Muscle layer of colon (tissue), 2 donors: ENCODE data around the gene SCAMP1.

Experiments used
- H3K27ac ChIP-seq: one replicate; pipeline ENCODE4 v1.7.0; 2013; ENCODE audit warnings: low read depth, mild to moderate bottlenecking, low read length, moderate library complexity
- H3K27me3 ChIP-seq, 2 donors: one replicate each; pipeline ENCODE4 v1.7.0; 2013; ENCODE audit warnings: low read length in 2 of 2, mild to moderate bottlenecking in 2 of 2; ENCODE audit not compliant: insufficient read depth in 2 of 2, control insufficient read depth in 1 of 2
- H3K36me3 ChIP-seq: one replicate; pipeline ENCODE4 v1.7.0; 2013; ENCODE audit warnings: mild to moderate bottlenecking, low read length; ENCODE audit not compliant: insufficient read depth
- H3K4me1 ChIP-seq: one replicate; pipeline ENCODE4 v1.7.0; 2013; ENCODE audit warnings: mild to moderate bottlenecking, low read length; ENCODE audit not compliant: insufficient read depth
- H3K4me3 ChIP-seq, 2 donors: one replicate each; pipeline ENCODE4 v1.7.0; 2013; ENCODE audit warnings: low read length in 2 of 2, low read depth in 1 of 2, mild to moderate bottlenecking in 1 of 2, moderate library complexity in 1 of 2
- H3K9ac ChIP-seq: one replicate; pipeline ENCODE4 v1.7.0; 2013; ENCODE audit warnings: low read length
- H3K9me3 ChIP-seq: one replicate; pipeline ENCODE4 v1.7.0; 2013; ENCODE audit warnings: mild to moderate bottlenecking, low read length
- donor health status: abdominal sarcoma.
- donor health status: Adenocarcinoma of cecum.

SCAMP1 gene

GRCh38 chr5:78404682-78405293 lies 44.4 kb downstream of the SCAMP1 start:
- Histone ChIP-seq H3K9me3 (no peaks in the 10 kb centered on the region), H3K36me3 (no peaks in the 10 kb centered on the region), H3K9ac (no peak overlapping the region), H3K27ac (no peak overlapping the region), H3K27me3 (no peaks in the 10 kb centered on the region), H3K4me3 (no peak overlapping the region), H3K4me1 (peaks cover 15% of the 10 kb centered on the region)

- H3K4me1 ChIP-seq: peaks cover 15% of the 10 kb centered on the region
- H3K36me3 ChIP-seq: no peaks in the 10 kb centered on the region
- no peak overlapping the region for H3K9ac ChIP-seq
- H3K27me3 ChIP-seq: no peaks in the 10 kb centered on the region
- no peak overlapping the region for H3K4me3 ChIP-seq
- no peak overlapping the region for H3K27ac ChIP-seq
- no peaks in the 10 kb centered on the region for H3K9me3 ChIP-seq
Observed at GRCh38 chr5:78405829-78406750, 45.7 kb downstream of the SCAMP1 start.

- H3K9ac ChIP-seq: no peak overlapping the region
- no peak overlapping the region for H3K27ac ChIP-seq
- H3K4me1 ChIP-seq: peaks cover 15% of the 10 kb centered on the region
- H3K4me3 ChIP-seq: no peak overlapping the region
- H3K9me3 ChIP-seq: no peaks in the 10 kb centered on the region
- no peaks in the 10 kb centered on the region for H3K36me3 ChIP-seq
- H3K27me3 ChIP-seq: no peaks in the 10 kb centered on the region
Observed at GRCh38 chr5:78407458-78407857, 47.0 kb downstream of the SCAMP1 start.

GRCh38 chr5:78411586-78411985 lies 51.2 kb downstream of the SCAMP1 start:
- Histone ChIP-seq H3K27me3 (no peaks in the 10 kb centered on the region), H3K4me3 (no peak overlapping the region), H3K27ac (no peak overlapping the region), H3K9ac (no peak overlapping the region), H3K9me3 (no peaks in the 10 kb centered on the region), H3K36me3 (peaks cover under 1% of the 10 kb centered on the region), H3K4me1 (no peaks in the 10 kb centered on the region)

- Histone ChIP-seq H3K4me3 (no peak overlapping the region), H3K27me3 (no peaks in the 10 kb centered on the region), H3K36me3 (peaks cover 20% of the 10 kb centered on the region), H3K27ac (no peak overlapping the region), H3K9ac (no peak overlapping the region), H3K4me1 (no peaks in the 10 kb centered on the region), H3K9me3 (no peaks in the 10 kb centered on the region)
Observed at GRCh38 chr5:78416677-78417425, 56.4 kb downstream of the SCAMP1 start.

- Histone ChIP-seq H3K4me3 (no peak overlapping the region), H3K27me3 (no peaks in the 10 kb centered on the region), H3K4me1 (no peaks in the 10 kb centered on the region), H3K9ac (no peak overlapping the region), H3K36me3 (peaks cover 24% of the 10 kb centered on the region), H3K9me3 (no peaks in the 10 kb centered on the region), H3K27ac (no peak overlapping the region)
Observed at GRCh38 chr5:78419396-78419795, 59.0 kb downstream of the SCAMP1 start.

GRCh38 chr5:78420548-78420947 lies 60.1 kb downstream of the SCAMP1 start:
- H3K4me1 ChIP-seq: no peaks in the 10 kb centered on the region
- no peak overlapping the region for H3K27ac ChIP-seq
- peaks cover 24% of the 10 kb centered on the region for H3K36me3 ChIP-seq
- H3K9ac ChIP-seq: no peak overlapping the region
- no peaks in the 10 kb centered on the region for H3K27me3 ChIP-seq
- no peaks in the 10 kb centered on the region for H3K9me3 ChIP-seq
- H3K4me3 ChIP-seq: no peak overlapping the region

- H3K36me3 ChIP-seq: peaks cover 11% of the 10 kb centered on the region
- no peak overlapping the region for H3K9ac ChIP-seq
- no peaks in the 10 kb centered on the region for H3K9me3 ChIP-seq
- no peak overlapping the region for H3K27ac ChIP-seq
- no peaks in the 10 kb centered on the region for H3K27me3 ChIP-seq
- H3K4me3 ChIP-seq: no peak overlapping the region
- no peaks in the 10 kb centered on the region for H3K4me1 ChIP-seq
Observed at GRCh38 chr5:78424665-78425064, 64.2 kb downstream of the SCAMP1 start.

GRCh38 chr5:78429332-78429980 lies 69.0 kb downstream of the SCAMP1 start:
- Histone ChIP-seq H3K9me3 (no peaks in the 10 kb centered on the region), H3K4me1 (no peaks in the 10 kb centered on the region), H3K27me3 (no peaks in the 10 kb centered on the region), H3K27ac (no peak overlapping the region), H3K36me3 (peaks cover 6% of the 10 kb centered on the region), H3K4me3 (no peak overlapping the region), H3K9ac (no peak overlapping the region)

GRCh38 chr5:78430866-78431265 lies 70.4 kb downstream of the SCAMP1 start:
- H3K9me3 ChIP-seq: no peaks in the 10 kb centered on the region
- H3K27me3 ChIP-seq: no peaks in the 10 kb centered on the region
- H3K36me3 ChIP-seq: peaks cover 6% of the 10 kb centered on the region
- no peak overlapping the region for H3K27ac ChIP-seq
- H3K9ac ChIP-seq: no peak overlapping the region
- no peak overlapping the region for H3K4me3 ChIP-seq
- no peaks in the 10 kb centered on the region for H3K4me1 ChIP-seq

- H3K27ac ChIP-seq: no peak overlapping the region
- H3K9ac ChIP-seq: no peak overlapping the region
- peaks cover 6% of the 10 kb centered on the region for H3K36me3 ChIP-seq
- no peak overlapping the region for H3K4me3 ChIP-seq
- H3K27me3 ChIP-seq: no peaks in the 10 kb centered on the region
- no peaks in the 10 kb centered on the region for H3K9me3 ChIP-seq
- no peaks in the 10 kb centered on the region for H3K4me1 ChIP-seq
Observed at GRCh38 chr5:78433972-78434371, 73.6 kb downstream of the SCAMP1 start.
